HG03135 (cell line): ENCODE data around the gene CARNS1.

Source experiments
- ATAC-seq: cut with Tn5 transposase; IDR thresholded peaks from one replicate; pipeline ENCODE4 v1.9.1; 2021; ENCODE audit warnings: mild to moderate bottlenecking, moderate library complexity; ENCODE audit not compliant: unreplicated experiment

The CARNS1 gene

GRCh38 chr11:67376063-67376820 lies 39.2 kb upstream of the CARNS1 start:
- no peak for ATAC-seq

GRCh38 chr11:67376873-67377808 lies 38.3 kb upstream of the CARNS1 start:
- ATAC-seq: no peak

GRCh38 chr11:67378544-67378943 lies 36.9 kb upstream of the CARNS1 start:
- no peak for ATAC-seq

GRCh38 chr11:67379061-67380058 lies 36.1 kb upstream of the CARNS1 start:
- no peak for ATAC-seq

GRCh38 chr11:67381244-67381972 lies 34.1 kb upstream of the CARNS1 start:
- ATAC-seq: no peak

- ATAC-seq: no peak
Observed at GRCh38 chr11:67382276-67383136, 33.0 kb upstream of the CARNS1 start.

GRCh38 chr11:67384851-67385366 lies 30.6 kb upstream of the CARNS1 start:
- ATAC-seq: no peak

- no peak for ATAC-seq
Observed at GRCh38 chr11:67387069-67387468, 28.4 kb upstream of the CARNS1 start.

GRCh38 chr11:67387518-67387917 lies 28.0 kb upstream of the CARNS1 start:
- no peak for ATAC-seq

GRCh38 chr11:67389477-67389876 lies 26.0 kb upstream of the CARNS1 start:
- no peak for ATAC-seq

GRCh38 chr11:67390947-67391303 lies 24.6 kb upstream of the CARNS1 start:
- no peak for ATAC-seq

GRCh38 chr11:67391304-67392182 lies 23.9 kb upstream of the CARNS1 start, which contains the start of gene RAD9A:
Gene RAD9A, plus strand, starts transcription at chr11:67391986. Its CDS starts 59 bp downstream, at chr11:67392045.
- peak; percentile 44 for ATAC-seq

GRCh38 chr11:67392183-67392715 lies 23.2 kb upstream of the CARNS1 start:
- ATAC-seq: peak; percentile 16

- no peak for ATAC-seq
Observed at GRCh38 chr11:67393437-67393836, 22.0 kb upstream of the CARNS1 start.

GRCh38 chr11:67393990-67394389 lies 21.5 kb upstream of the CARNS1 start:
- no peak for ATAC-seq

GRCh38 chr11:67395555-67396258 lies 19.8 kb upstream of the CARNS1 start:
- no peak for ATAC-seq

- ATAC-seq: no peak
Observed at GRCh38 chr11:67396259-67396581, 19.3 kb upstream of the CARNS1 start.
